ENCODE measurements around the gene FASLG. TPM values are rescaled to one million over a fixed set of nuclear protein-coding genes. Genes with fewer than 3 reads are reported as not detected.
A peak's percentile ranks its signal among the peaks of the same experiment; 100 is the strongest.

FASLG gene
- total RNA-seq, 4 donors from 2014 or later: 0.15 to 0.57 (median 0.21) TPM; not detected in 1

- intact Hi-C loops (cut with DNase I): no loop called here
These were observed 3.7 kb downstream of the FASLG start for GRCh38 chr1:172662464-172663109.

GRCh38 chr1:172663732-172664131, 4.8 kb downstream of the FASLG start:
- TF ChIP-seq POLR2A (IDR thresholded peaks at IDR 0.05): no peak
- TF ChIP-seq CTCF (IDR thresholded peaks at IDR 0.05): no peak
- Histone ChIP-seq H3K4me3 (no peak overlapping the region), H3K27me3 (no peaks in the 10 kb centered on the region), H3K27ac (no peak overlapping the region), H3K4me1 (no peaks in the 10 kb centered on the region), H3K36me3 (no peaks in the 10 kb centered on the region), H3K9me3 (no peaks in the 10 kb centered on the region)
- no peak for DNase-seq
- WGBS, 2 donors: 69 to 74% methylated on average over 3 of the region's 3 CpGs
- intact Hi-C loops (cut with DNase I): no loop called here

More at GRCh38 chr1:172662464-172663109, 3.7 kb downstream of the FASLG start:
- H3K27ac ChIP-seq: no peak overlapping the region
- TF ChIP-seq CTCF (IDR thresholded peaks at IDR 0.05): no peak
- no peak for TF ChIP-seq POLR2A (IDR thresholded peaks at IDR 0.05)
- no peaks in the 10 kb centered on the region for H3K9me3 ChIP-seq
- 44 to 47% methylated on average over 13 to 14 of the region's 14 CpGs for WGBS, 2 donors
- peak overlapping the region in 2 of 4 donors; percentile 1 to 3 for H3K4me3 ChIP-seq
- H3K4me1 ChIP-seq: no peaks in the 10 kb centered on the region
- DNase-seq: peak; percentile 2
- no peaks in the 10 kb centered on the region for H3K27me3 ChIP-seq
- H3K36me3 ChIP-seq: no peaks in the 10 kb centered on the region

- no peak for TF ChIP-seq CTCF (IDR thresholded peaks at IDR 0.05)
- TF ChIP-seq POLR2A (IDR thresholded peaks at IDR 0.05): no peak
- Histone ChIP-seq H3K27me3 (no peaks in the 10 kb centered on the region), H3K27ac (no peak overlapping the region), H3K9me3 (no peaks in the 10 kb centered on the region), H3K4me3 (no peak overlapping the region), H3K4me1 (no peaks in the 10 kb centered on the region), H3K36me3 (no peaks in the 10 kb centered on the region)
- no peak for DNase-seq
- WGBS, 2 donors: 83 to 85% methylated on average over 3 of the region's 3 CpGs
- intact Hi-C loops (cut with DNase I): no loop called here
These were observed 9.2 kb downstream of the FASLG start for GRCh38 chr1:172668097-172668496.

GRCh38 chr1:172669011-172669410, 10.1 kb downstream of the FASLG start:
- Histone ChIP-seq H3K36me3 (no peaks in the 10 kb centered on the region), H3K9me3 (no peaks in the 10 kb centered on the region), H3K27me3 (no peaks in the 10 kb centered on the region), H3K4me3 (no peak overlapping the region), H3K27ac (no peak overlapping the region), H3K4me1 (no peaks in the 10 kb centered on the region)
- no peak for DNase-seq
- 92 to 95% methylated on average over 3 of the region's 3 CpGs for WGBS, 2 donors
- TF ChIP-seq POLR2A (IDR thresholded peaks at IDR 0.05): no peak
- no peak for TF ChIP-seq CTCF (IDR thresholded peaks at IDR 0.05)
- intact Hi-C loops (cut with DNase I): no loop called here

- no peaks in the 10 kb centered on the region for H3K36me3 ChIP-seq
- no peaks in the 10 kb centered on the region for H3K27me3 ChIP-seq
- DNase-seq: no peak
- WGBS, 2 donors: 53 to 79% methylated on average over 4 of the region's 4 CpGs
- no peaks in the 10 kb centered on the region for H3K4me1 ChIP-seq
- H3K4me3 ChIP-seq: no peak overlapping the region
- intact Hi-C loops (cut with DNase I): no loop called here
- no peaks in the 10 kb centered on the region for H3K9me3 ChIP-seq
- H3K27ac ChIP-seq: no peak overlapping the region
- no peak for TF ChIP-seq POLR2A (IDR thresholded peaks at IDR 0.05)
- TF ChIP-seq CTCF (IDR thresholded peaks at IDR 0.05): no peak
These were observed 11.4 kb downstream of the FASLG start for GRCh38 chr1:172670316-172670715.
